Panc1 (cell line): ENCODE measurements around the gene USP9X. TPM values are rescaled to one million over a fixed set of nuclear protein-coding genes. Genes with fewer than 3 reads are reported as not detected.

ENCODE experiments used
- ATAC-seq: fragments of 200-7000 bp; cut with Tn5 transposase; 2 replicates; pipeline ENCODE4 v1.9.1; 2020; ENCODE audit warnings: mild to moderate bottlenecking, moderate library complexity
- BruUV-seq: library from RNA; stranded (reverse); fragments of 400-500 nt; replicated peaks from 2 replicates; lab custom pipeline; 2021; lab: Mats Ljungman, UMichigan
- CTCF ChIA-PET: fragments of 300-600 bp; sonication (Branson Sonifier 250); formaldehyde crosslinking; loops from one replicate; lab custom pipeline; 2022; ENCODE audit warnings: antibody characterized with exemption; lab: Charles Lee
- POLR2A ChIA-PET: fragments of 300-600 bp; sonication (Branson Sonifier 250); formaldehyde crosslinking; loops from one replicate; lab custom pipeline; 2022; ENCODE audit warnings: antibody characterized with exemption; lab: Charles Lee
- DNase-seq: peaks from one replicate; pipeline ENCODE4 v3.0.0-alpha.2; 2010; ENCODE audit warnings: low read depth, low spot score
- H3K27ac ChIP-seq: 2 replicates; pipeline ENCODE4 v1.5.1; 2011; ENCODE audit warnings: mild to moderate bottlenecking, low read length, inconsistent platforms
- H3K27me3 ChIP-seq: fragments of 200-500 bp; sonication (Bioruptor generic); 2 replicates; pipeline ENCODE4 v1.6.0; 2014; ENCODE audit warnings: low read length, inconsistent platforms; ENCODE audit not compliant: control insufficient read depth, insufficient read depth
- H3K36me3 ChIP-seq: fragments of 200-500 bp; sonication (Bioruptor generic); 2 replicates; pipeline ENCODE4 v1.5.1; 2014; ENCODE audit warnings: inconsistent platforms, mild to moderate bottlenecking, low read length, moderate library complexity; ENCODE audit not compliant: control insufficient read depth, insufficient read depth
- H3K4me1 ChIP-seq: 2 replicates; pipeline ENCODE4 v1.5.1; 2011; ENCODE audit warnings: inconsistent platforms, mild to moderate bottlenecking, low read length, moderate library complexity; ENCODE audit not compliant: control insufficient read depth, insufficient read depth
- H3K4me3 ChIP-seq, 2 experiments: 2 replicates each; pipeline ENCODE4 v1.5.1; 2011 to 2012; ENCODE audit warnings: low read depth in 2 of 2, low read length in 2 of 2, mild to moderate bottlenecking in 2 of 2, inconsistent platforms in 1 of 2, moderate library complexity in 1 of 2
- H3K9me3 ChIP-seq: fragments of 200-500 bp; sonication (Bioruptor generic); 2 replicates; pipeline ENCODE4 v1.5.1; 2014; ENCODE audit warnings: low read depth, mild to moderate bottlenecking, inconsistent platforms, low read length, moderate library complexity; ENCODE audit not compliant: control insufficient read depth, insufficient read depth
- CTCF ChIP-seq: fragments of 450-650 bp; IDR thresholded peaks from 2 replicates; pipeline ENCODE4 v1.5.1; 2017; ENCODE audit warnings: mild to moderate bottlenecking
- POLR2AphosphoS5 ChIP-seq: IDR thresholded peaks from 2 replicates; pipeline ENCODE4 v1.6.1; 2012; ENCODE audit warnings: mild to moderate bottlenecking, low read depth, low read length, moderate library complexity
- SIN3A ChIP-seq: IDR thresholded peaks from 2 replicates; pipeline ENCODE4 v1.6.1; 2012; ENCODE audit warnings: low read depth, mild to moderate bottlenecking, low read length, moderate library complexity, borderline replicate concordance; ENCODE audit not compliant: insufficient read depth
- TCF7L2 ChIP-seq: IDR thresholded peaks from 2 replicates; pipeline ENCODE4 v1.6.1; 2011; ENCODE audit warnings: mild to moderate bottlenecking, low read depth, low read length, inconsistent platforms
- in situ Hi-C: cut with HindIII; loops from 2 replicates; pipeline ENCODE4 v1.10.0; 2016; ENCODE audit warnings: low sequenced_read_pairs, low pct_unique_long_range_greater_than_20kb
- intact Hi-C: fragments of 100-400 bp; cut with micrococcal nuclease; formaldehyde crosslinking; loops from one replicate; pipeline ENCODE4 v1.10.0; 2022; ENCODE audit not compliant: unreplicated experiment
- total RNA-seq: library from RNA; stranded (reverse); gene quantifications from one replicate; pipeline ENCODE4 v1.2.1, GENCODE V29; 2021; ENCODE audit not compliant: unreplicated experiment
- TF ChIP-seq, protein P1 (sequence below), 2 experiments: IDR thresholded peaks; 2 replicates each; pipeline ENCODE4 v1.6.1; 2011 to 2012; ENCODE audit warnings: low read depth in 2 of 2, control low read depth in 1 of 2, low read length in 1 of 2, mild to moderate bottlenecking in 1 of 2, moderate library complexity in 1 of 2; ENCODE audit not compliant: insufficient read depth in 1 of 2

The USP9X gene
- total RNA-seq, 1 experiment from 2014 or later = 44.4 TPM

- ATAC-seq = no peak
- TF ChIP-seq, protein P1, sequence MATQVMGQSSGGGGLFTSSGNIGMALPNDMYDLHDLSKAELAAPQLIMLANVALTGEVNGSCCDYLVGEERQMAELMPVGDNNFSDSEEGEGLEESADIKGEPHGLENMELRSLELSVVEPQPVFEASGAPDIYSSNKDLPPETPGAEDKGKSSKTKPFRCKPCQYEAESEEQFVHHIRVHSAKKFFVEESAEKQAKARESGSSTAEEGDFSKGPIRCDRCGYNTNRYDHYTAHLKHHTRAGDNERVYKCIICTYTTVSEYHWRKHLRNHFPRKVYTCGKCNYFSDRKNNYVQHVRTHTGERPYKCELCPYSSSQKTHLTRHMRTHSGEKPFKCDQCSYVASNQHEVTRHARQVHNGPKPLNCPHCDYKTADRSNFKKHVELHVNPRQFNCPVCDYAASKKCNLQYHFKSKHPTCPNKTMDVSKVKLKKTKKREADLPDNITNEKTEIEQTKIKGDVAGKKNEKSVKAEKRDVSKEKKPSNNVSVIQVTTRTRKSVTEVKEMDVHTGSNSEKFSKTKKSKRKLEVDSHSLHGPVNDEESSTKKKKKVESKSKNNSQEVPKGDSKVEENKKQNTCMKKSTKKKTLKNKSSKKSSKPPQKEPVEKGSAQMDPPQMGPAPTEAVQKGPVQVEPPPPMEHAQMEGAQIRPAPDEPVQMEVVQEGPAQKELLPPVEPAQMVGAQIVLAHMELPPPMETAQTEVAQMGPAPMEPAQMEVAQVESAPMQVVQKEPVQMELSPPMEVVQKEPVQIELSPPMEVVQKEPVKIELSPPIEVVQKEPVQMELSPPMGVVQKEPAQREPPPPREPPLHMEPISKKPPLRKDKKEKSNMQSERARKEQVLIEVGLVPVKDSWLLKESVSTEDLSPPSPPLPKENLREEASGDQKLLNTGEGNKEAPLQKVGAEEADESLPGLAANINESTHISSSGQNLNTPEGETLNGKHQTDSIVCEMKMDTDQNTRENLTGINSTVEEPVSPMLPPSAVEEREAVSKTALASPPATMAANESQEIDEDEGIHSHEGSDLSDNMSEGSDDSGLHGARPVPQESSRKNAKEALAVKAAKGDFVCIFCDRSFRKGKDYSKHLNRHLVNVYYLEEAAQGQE (IDR thresholded peaks at IDR 0.05; ENCODE audit: insufficient read depth in 1 of 2, low read depth in 2 of 2, low read length in 1 of 2) = no peak
- TF ChIP-seq CTCF (no peak), POLR2AphosphoS5 (no peak), SIN3A (no peak), TCF7L2 (no peak)
- no peaks in the 10 kb centered on the region for H3K27me3 ChIP-seq
- BruUV-seq = no TSS peak
- DNase-seq = no peak
- no peak overlapping the region for H3K4me3 ChIP-seq
- H3K4me1 ChIP-seq = no peaks in the 10 kb centered on the region
- POLR2A ChIA-PET = no interaction called here
- in situ Hi-C loops (no loop called here), intact Hi-C loops (no loop called here)
- H3K27ac ChIP-seq = no peak overlapping the region
- CTCF ChIA-PET = no interaction called here
- no peaks in the 10 kb centered on the region for H3K9me3 ChIP-seq
- H3K36me3 ChIP-seq = no peaks in the 10 kb centered on the region
These were observed 48.4 kb upstream of the USP9X start for GRCh38 chrX:41036668-41037326.

DNA sequence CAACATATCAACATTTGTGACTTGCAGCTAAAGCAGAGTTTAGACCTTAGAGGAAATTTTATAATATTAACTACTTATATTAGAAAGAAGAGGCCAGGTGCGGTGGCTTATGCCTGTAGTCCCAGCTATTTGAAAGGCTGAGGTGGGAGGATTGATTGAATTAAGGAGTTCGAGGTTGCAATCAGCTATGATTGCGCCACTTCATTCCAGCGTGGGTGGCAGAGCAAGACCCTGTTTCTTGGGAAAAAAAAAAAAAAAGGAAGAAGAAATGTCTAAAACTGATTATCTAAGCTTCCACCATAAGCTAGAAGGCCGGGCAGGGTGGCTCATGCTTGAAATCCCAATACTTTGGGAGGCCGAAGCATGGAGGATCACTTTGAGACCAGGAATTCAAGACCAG, 42.0 kb upstream of the USP9X start:
- in situ Hi-C loops = no loop called here
- no peak for ATAC-seq
- DNase-seq = no peak
- ChIA-PET POLR2A (no interaction called here), CTCF (no interaction called here)
- no peak overlapping the region for H3K27ac ChIP-seq
- no peak overlapping the region for H3K4me3 ChIP-seq
- no TSS peak for BruUV-seq
- H3K36me3 ChIP-seq = no peaks in the 10 kb centered on the region
- intact Hi-C loops = no loop called here
- no peaks in the 10 kb centered on the region for H3K4me1 ChIP-seq
- TF ChIP-seq SIN3A = no peak
- no peak for TF ChIP-seq POLR2AphosphoS5
- no peak for TF ChIP-seq CTCF
- H3K27me3 ChIP-seq = no peaks in the 10 kb centered on the region
- no peaks in the 10 kb centered on the region for H3K9me3 ChIP-seq
